Spleen (tissue), 11 donors: ENCODE results near the gene ANKRD52. TPM values are rescaled to one million over a fixed set of nuclear protein-coding genes. Genes with fewer than 3 reads are reported as not detected.
A peak's percentile ranks its signal among the peaks of the same experiment; 100 is the strongest.

Experiments used
- DNase-seq: peaks from one replicate; pipeline ENCODE4 v3.0.0-alpha.2; 2020
- H3K27ac ChIP-seq, 8 donors: fragments of 200-600 bp; sonication (generic) in 7 of 8; 1 replicate in 4 of 8; 2 replicates in 4 of 8; pipeline versions ENCODE4 v1.5.0 to v1.8.0; 2016 to 2021; ENCODE audit warnings: inconsistent platforms in 4 of 8, mild to moderate bottlenecking in 4 of 8, moderate library complexity in 1 of 8
- H3K27me3 ChIP-seq, 7 donors: fragments of 200-600 bp; sonication (generic) in 6 of 7; replicated peaks in 1 of 7; 1 replicate in 4 of 7; 2 replicates in 3 of 7; pipeline versions ENCODE4 v1.5.0 to v1.8.0; 2016 to 2021; ENCODE audit warnings: inconsistent platforms in 3 of 7, mild to moderate bottlenecking in 1 of 7
- H3K36me3 ChIP-seq, 6 donors: fragments of 200-600 bp; sonication (generic) in 5 of 6; 1 replicate in 4 of 6; 2 replicates in 2 of 6; pipeline versions ENCODE4 v1.5.0 to v1.8.0; 2016 to 2021; ENCODE audit warnings: inconsistent platforms in 2 of 6
- H3K4me1 ChIP-seq, 6 donors: fragments of 200-600 bp; sonication (generic) in 5 of 6; 1 replicate in 3 of 6; 2 replicates in 3 of 6; pipeline versions ENCODE4 v1.5.0 to v1.8.0; 2016 to 2021; ENCODE audit warnings: inconsistent platforms in 3 of 6
- H3K4me3 ChIP-seq, 8 donors: fragments of 200-600 bp; sonication (generic) in 7 of 8; 1 replicate in 4 of 8; 2 replicates in 4 of 8; pipeline versions ENCODE4 v1.5.0 to v1.8.0; 2016 to 2021; ENCODE audit warnings: inconsistent platforms in 4 of 8, mild to moderate bottlenecking in 4 of 8, moderate library complexity in 2 of 8
- H3K9me3 ChIP-seq, 8 donors: fragments of 200-600 bp; sonication (generic) in 7 of 8; 1 replicate in 4 of 8; 2 replicates in 4 of 8; pipeline versions ENCODE4 v1.5.0 to v1.8.0; 2016 to 2021; ENCODE audit warnings: inconsistent platforms in 4 of 8
- CTCF ChIP-seq, 11 experiments: fragments of 200-600 bp in 7 of 11; fragments of 450-650 bp in 4 of 11; sonication (generic) in 4 of 11; IDR thresholded peaks in 8 of 11; conservative IDR thresholded peaks in 3 of 11; 1 replicate in 7 of 11; 2 replicates in 4 of 11; pipeline versions ENCODE4 v1.4.0 to v1.8.0; 2016 to 2021; ENCODE audit warnings: antibody characterized with exemption in 11 of 11, inconsistent platforms in 4 of 11, mild to moderate bottlenecking in 1 of 11
- POLR2A ChIP-seq, 3 donors: fragments of 450-650 bp; IDR thresholded peaks; one replicate each; pipeline ENCODE4 v1.5.1; 2017; ENCODE audit warnings: antibody characterized with exemption in 3 of 3, mild to moderate bottlenecking in 1 of 3
- POLR2AphosphoS5 ChIP-seq, 3 donors: sonication (generic); formaldehyde crosslinking; IDR thresholded peaks; one replicate each; pipeline ENCODE4 v1.5.1; 2017; ENCODE audit warnings: antibody characterized with exemption in 3 of 3
- WGBS, 5 donors: extraction: QIAGEN DNeasy Blood & Tissue Kit in 3 of 5; methylation state at CpG; one replicate each; pipeline versions ENCODE4 v1.1.5 to v1.1.7; 2013 to 2018; 5-methylcytosine and 5-hydroxymethylcytosine counted together
- intact Hi-C: fragments of 100-400 bp; cut with DNase I; formaldehyde crosslinking; loops from one replicate; pipeline ENCODE4 v1.15.0; 2023; ENCODE audit warnings: low total_unique reads
- polyA plus RNA-seq, 3 donors: library from polyadenylated mRNA; stranded (reverse); fragments of 200-250 nt; gene quantifications; one replicate each; pipeline ENCODE4 v1.2.1, GENCODE V29; 2013
- total RNA-seq, 7 donors: library from RNA; depleted of rRNA in 3 of 7; stranded (reverse); fragments of >200 nt in 3 of 7; fragmentation: NEBNext Ultra II Directional in 4 of 7; extraction: Animal tissue kit (Norgen Biotek cat#: 25700) in 4 of 7; gene quantifications; one replicate each; pipeline versions ENCODE4 v1.1.0 to v1.2.1, GENCODE V29; 2016 to 2021
- donor health status: healthy with polysubstance abuse.
- donor health status: DM: no; HTN: no; CAD: no; lungs with moderate emphysema.
- donor health status: DM: no; HTN: no; CAD: no.
- donor health status: Bipolar disorder and iron deficiency.
- donor health status: healthy.
- donor health status: DM: no; HTN: no; CAD: no.
- donor health status: DM: yes; HTN: yes; CAD: no.

Gene ANKRD52
- total and polyA plus RNA-seq, 10 donors = 2.2 to 35.2 (median 25.5) TPM

GRCh38 chr12:56304276-56304675 lies 46.1 kb upstream of the ANKRD52 start:
- Histone ChIP-seq H3K27me3 (no peaks in the 10 kb centered on the region), H3K27ac (no peak overlapping the region), H3K36me3 (peaks cover 0 to 57% (median 20%) of the 10 kb centered on the region in 6 donors), H3K4me1 (peaks cover 7 to 33% (median 29%) of the 10 kb centered on the region in 6 donors), H3K9me3 (no peaks in the 10 kb centered on the region), H3K4me3 (no peak overlapping the region)
- intact Hi-C loops = no loop called here
- 92 to 100% (median 98%) methylated on average over 3 of the region's 3 CpGs for WGBS, 5 donors
- no peak for TF ChIP-seq POLR2AphosphoS5 (IDR thresholded peaks at IDR 0.05)
- TF ChIP-seq CTCF (IDR thresholded peaks at IDR 0.05 in 8 of 11, conservative IDR thresholded peaks at IDR 0.05 in 3 of 11) = no peak
- no peak for TF ChIP-seq POLR2A (IDR thresholded peaks at IDR 0.05)
- no peak for DNase-seq

- Histone ChIP-seq H3K36me3 (peaks cover 0 to 52% (median 5%) of the 10 kb centered on the region in 6 donors), H3K27ac (peak overlapping the region; percentile 91 to 99 (median 95)), H3K4me1 (peaks cover 25 to 67% (median 63%) of the 10 kb centered on the region in 6 donors), H3K4me3 (peak overlapping the region; percentile 84 to 95 (median 94)), H3K9me3 (no peaks in the 10 kb centered on the region), H3K27me3 (no peaks in the 10 kb centered on the region)
- intact Hi-C loops = no loop called here
- WGBS, 5 donors = 50 to 57% (median 54%) methylated on average over 21 of the region's 21 CpGs
- no peak for TF ChIP-seq POLR2A (IDR thresholded peaks at IDR 0.05)
- TF ChIP-seq CTCF (IDR thresholded peaks at IDR 0.05 in 8 of 11, conservative IDR thresholded peaks at IDR 0.05 in 3 of 11) = no peak
- no peak for TF ChIP-seq POLR2AphosphoS5 (IDR thresholded peaks at IDR 0.05)
- no peak for DNase-seq
These were observed 42.7 kb upstream of the ANKRD52 start for GRCh38 chr12:56300644-56301464.

- TF ChIP-seq POLR2A (IDR thresholded peaks at IDR 0.05) (peak in 2 of 3 donors; percentile 4 to 13), POLR2AphosphoS5 (IDR thresholded peaks at IDR 0.05) (peak; percentile 88 to 95 (median 93)), CTCF (IDR thresholded peaks at IDR 0.05 in 8 of 11, conservative IDR thresholded peaks at IDR 0.05 in 3 of 11) (peak in 1 of 11 experiments; percentile 41)
- peak within 1 kb of the TSS; percentile 91 to 99 (median 95) for H3K27ac ChIP-seq
- peaks cover 25 to 75% (median 65%) of the 10 kb centered on the region in 6 donors for H3K4me1 ChIP-seq
- H3K36me3 ChIP-seq = peaks cover 0 to 51% (median 0%) of the 10 kb centered on the region in 6 donors
- H3K9me3 ChIP-seq = no peaks in the 10 kb centered on the region
- no peaks in the 10 kb centered on the region for H3K27me3 ChIP-seq
- peak; percentile 100 for DNase-seq
- WGBS, 5 donors = 0 to 2% (median 0%) methylated on average over 39 to 63 of the region's 63 CpGs
- intact Hi-C loops = no loop called here
- peak within 1 kb of the TSS; percentile 84 to 95 (median 94) for H3K4me3 ChIP-seq
These were observed 41.9 kb upstream of the ANKRD52 start, which contains the start of gene CS for GRCh38 chr12:56299853-56300643. Gene CS, minus strand, starts transcription at chr12:56300330. Its CDS starts 129 bp downstream, at chr12:56300201.
